ENCODE results near the gene PKNOX2. TPM values are rescaled to one million over a fixed set of nuclear protein-coding genes. Genes with fewer than 3 reads are reported as not detected.

The PKNOX2 gene
- total and polyA plus RNA-seq, 4 donors: 0.14 to 0.29 (median 0.24) TPM

DNA sequence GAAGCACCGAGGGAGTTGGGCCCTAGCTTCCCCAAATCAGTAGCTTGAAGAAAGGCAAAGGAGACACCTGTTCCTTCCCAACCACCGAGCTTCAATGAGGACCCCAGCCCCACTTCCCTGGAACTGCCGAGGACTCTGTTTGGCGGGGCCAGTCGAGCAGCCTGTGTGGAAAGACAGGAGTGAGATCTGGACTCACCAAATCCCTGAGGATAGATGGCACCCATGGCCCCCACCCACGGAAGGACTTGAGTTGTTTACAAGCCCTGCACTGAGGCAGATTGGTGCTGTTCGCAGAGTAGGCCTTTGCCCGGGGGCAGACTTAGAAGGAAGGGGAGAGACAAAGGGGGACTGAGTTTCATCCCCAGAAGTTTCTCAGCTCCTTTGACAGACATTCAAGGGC lies 266.9 kb downstream of the PKNOX2 start:
- DNase-seq (ENCODE audit: low spot score): no peak
- 89% methylated on average over 8 of the region's 8 CpGs for WGBS

More for the DNA sequence above, 266.9 kb downstream of the PKNOX2 start:
- H3K27me3 ChIP-seq (ENCODE audit: control insufficient read depth in 4 of 4, insufficient read depth in 4 of 4, low read length in 3 of 4): peaks cover 0 to 5% (median under 1%) of the 10 kb centered on the region in 4 donors
- no peaks in the 10 kb centered on the region for H3K9me3 ChIP-seq (ENCODE audit: control insufficient read depth in 4 of 4, low read length in 3 of 4)
- no peaks in the 10 kb centered on the region for H3K36me3 ChIP-seq (ENCODE audit: control insufficient read depth in 4 of 4, insufficient read depth in 3 of 4, low read depth in 1 of 4, low read length in 3 of 4)
- no peak overlapping the region for H3K9ac ChIP-seq (ENCODE audit: low read depth in 1 of 2, low read length in 2 of 2)
- H3K4me1 ChIP-seq (ENCODE audit: control insufficient read depth in 4 of 4, insufficient read depth in 4 of 4, low read length in 3 of 4): no peaks in the 10 kb centered on the region
- no peak overlapping the region for H3K4me3 ChIP-seq (ENCODE audit: low read depth in 1 of 3, low read length in 3 of 3)
- no peak overlapping the region for H3K27ac ChIP-seq (ENCODE audit: low read depth in 1 of 2, low read length in 2 of 2)
- TF ChIP-seq YY1 (IDR thresholded peaks at IDR 0.05) (no peak), SP1 (IDR thresholded peaks at IDR 0.05) (no peak), RXRA (IDR thresholded peaks at IDR 0.05) (no peak), GABPA (IDR thresholded peaks at IDR 0.05 in 1 of 2, conservative IDR thresholded peaks at IDR 0.05 in 1 of 2) (no peak), NR2F2 (IDR thresholded peaks at IDR 0.05) (no peak), EGR1 (IDR thresholded peaks at IDR 0.05; ENCODE audit: low read depth in 2 of 2) (no peak), TAF1 (conservative IDR thresholded peaks at IDR 0.05) (no peak)
- TF ChIP-seq, protein P1, sequence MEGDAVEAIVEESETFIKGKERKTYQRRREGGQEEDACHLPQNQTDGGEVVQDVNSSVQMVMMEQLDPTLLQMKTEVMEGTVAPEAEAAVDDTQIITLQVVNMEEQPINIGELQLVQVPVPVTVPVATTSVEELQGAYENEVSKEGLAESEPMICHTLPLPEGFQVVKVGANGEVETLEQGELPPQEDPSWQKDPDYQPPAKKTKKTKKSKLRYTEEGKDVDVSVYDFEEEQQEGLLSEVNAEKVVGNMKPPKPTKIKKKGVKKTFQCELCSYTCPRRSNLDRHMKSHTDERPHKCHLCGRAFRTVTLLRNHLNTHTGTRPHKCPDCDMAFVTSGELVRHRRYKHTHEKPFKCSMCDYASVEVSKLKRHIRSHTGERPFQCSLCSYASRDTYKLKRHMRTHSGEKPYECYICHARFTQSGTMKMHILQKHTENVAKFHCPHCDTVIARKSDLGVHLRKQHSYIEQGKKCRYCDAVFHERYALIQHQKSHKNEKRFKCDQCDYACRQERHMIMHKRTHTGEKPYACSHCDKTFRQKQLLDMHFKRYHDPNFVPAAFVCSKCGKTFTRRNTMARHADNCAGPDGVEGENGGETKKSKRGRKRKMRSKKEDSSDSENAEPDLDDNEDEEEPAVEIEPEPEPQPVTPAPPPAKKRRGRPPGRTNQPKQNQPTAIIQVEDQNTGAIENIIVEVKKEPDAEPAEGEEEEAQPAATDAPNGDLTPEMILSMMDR (IDR thresholded peaks at IDR 0.05; ENCODE audit: low read depth, low read length, missing input control): no peak
- TF ChIP-seq, protein P2, sequence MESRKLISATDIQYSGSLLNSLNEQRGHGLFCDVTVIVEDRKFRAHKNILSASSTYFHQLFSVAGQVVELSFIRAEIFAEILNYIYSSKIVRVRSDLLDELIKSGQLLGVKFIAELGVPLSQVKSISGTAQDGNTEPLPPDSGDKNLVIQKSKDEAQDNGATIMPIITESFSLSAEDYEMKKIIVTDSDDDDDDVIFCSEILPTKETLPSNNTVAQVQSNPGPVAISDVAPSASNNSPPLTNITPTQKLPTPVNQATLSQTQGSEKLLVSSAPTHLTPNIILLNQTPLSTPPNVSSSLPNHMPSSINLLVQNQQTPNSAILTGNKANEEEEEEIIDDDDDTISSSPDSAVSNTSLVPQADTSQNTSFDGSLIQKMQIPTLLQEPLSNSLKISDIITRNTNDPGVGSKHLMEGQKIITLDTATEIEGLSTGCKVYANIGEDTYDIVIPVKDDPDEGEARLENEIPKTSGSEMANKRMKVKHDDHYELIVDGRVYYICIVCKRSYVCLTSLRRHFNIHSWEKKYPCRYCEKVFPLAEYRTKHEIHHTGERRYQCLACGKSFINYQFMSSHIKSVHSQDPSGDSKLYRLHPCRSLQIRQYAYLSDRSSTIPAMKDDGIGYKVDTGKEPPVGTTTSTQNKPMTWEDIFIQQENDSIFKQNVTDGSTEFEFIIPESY (IDR thresholded peaks at IDR 0.05): no peak
- TF ChIP-seq, protein P3, sequence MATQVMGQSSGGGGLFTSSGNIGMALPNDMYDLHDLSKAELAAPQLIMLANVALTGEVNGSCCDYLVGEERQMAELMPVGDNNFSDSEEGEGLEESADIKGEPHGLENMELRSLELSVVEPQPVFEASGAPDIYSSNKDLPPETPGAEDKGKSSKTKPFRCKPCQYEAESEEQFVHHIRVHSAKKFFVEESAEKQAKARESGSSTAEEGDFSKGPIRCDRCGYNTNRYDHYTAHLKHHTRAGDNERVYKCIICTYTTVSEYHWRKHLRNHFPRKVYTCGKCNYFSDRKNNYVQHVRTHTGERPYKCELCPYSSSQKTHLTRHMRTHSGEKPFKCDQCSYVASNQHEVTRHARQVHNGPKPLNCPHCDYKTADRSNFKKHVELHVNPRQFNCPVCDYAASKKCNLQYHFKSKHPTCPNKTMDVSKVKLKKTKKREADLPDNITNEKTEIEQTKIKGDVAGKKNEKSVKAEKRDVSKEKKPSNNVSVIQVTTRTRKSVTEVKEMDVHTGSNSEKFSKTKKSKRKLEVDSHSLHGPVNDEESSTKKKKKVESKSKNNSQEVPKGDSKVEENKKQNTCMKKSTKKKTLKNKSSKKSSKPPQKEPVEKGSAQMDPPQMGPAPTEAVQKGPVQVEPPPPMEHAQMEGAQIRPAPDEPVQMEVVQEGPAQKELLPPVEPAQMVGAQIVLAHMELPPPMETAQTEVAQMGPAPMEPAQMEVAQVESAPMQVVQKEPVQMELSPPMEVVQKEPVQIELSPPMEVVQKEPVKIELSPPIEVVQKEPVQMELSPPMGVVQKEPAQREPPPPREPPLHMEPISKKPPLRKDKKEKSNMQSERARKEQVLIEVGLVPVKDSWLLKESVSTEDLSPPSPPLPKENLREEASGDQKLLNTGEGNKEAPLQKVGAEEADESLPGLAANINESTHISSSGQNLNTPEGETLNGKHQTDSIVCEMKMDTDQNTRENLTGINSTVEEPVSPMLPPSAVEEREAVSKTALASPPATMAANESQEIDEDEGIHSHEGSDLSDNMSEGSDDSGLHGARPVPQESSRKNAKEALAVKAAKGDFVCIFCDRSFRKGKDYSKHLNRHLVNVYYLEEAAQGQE (IDR thresholded peaks at IDR 0.05): no peak
- TF ChIP-seq, protein P4, sequence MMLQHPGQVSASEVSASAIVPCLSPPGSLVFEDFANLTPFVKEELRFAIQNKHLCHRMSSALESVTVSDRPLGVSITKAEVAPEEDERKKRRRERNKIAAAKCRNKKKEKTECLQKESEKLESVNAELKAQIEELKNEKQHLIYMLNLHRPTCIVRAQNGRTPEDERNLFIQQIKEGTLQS (IDR thresholded peaks at IDR 0.05): no peak
- TF ChIP-seq, protein P5, sequence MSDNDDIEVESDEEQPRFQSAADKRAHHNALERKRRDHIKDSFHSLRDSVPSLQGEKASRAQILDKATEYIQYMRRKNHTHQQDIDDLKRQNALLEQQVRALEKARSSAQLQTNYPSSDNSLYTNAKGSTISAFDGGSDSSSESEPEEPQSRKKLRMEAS (IDR thresholded peaks at IDR 0.05): no peak
